ENCODE measurements around the gene KIF11. TPM values are rescaled to one million over a fixed set of nuclear protein-coding genes. Genes with fewer than 3 reads are reported as not detected.
"Not testable (repeated sequence)": the region's sequence is repeated elsewhere in the genome, so short reads cannot be mapped to it uniquely, and the experiment has no call there.

Gene KIF11
- total RNA-seq, 1 experiment from 2014 or later: 39.8 TPM

DNA sequence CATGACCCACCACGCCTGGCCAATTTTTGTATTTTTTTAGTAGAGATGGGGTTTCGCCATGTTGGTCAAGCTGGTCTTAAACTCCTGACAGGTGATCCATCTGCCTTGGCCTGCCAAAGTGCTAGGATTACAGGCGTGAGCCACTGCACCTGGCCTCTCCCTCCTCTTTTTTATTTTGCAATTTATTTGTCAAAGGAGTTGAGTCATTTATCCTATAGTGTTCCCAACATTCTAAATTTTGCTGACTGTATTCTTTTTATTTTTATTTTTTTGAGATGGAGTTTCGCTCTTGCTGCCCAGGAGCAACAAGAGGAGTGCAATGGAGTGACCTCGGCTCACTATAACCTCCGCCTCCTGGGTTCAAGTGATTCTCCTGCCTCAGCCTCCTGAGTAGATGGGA is 10.6 kb upstream of the KIF11 start:
- in situ Hi-C loops (cut with HindIII; ENCODE audit: low sequenced_read_pairs); DNase-seq (ENCODE audit: low spot score): not testable (repeated sequence)

DNA sequence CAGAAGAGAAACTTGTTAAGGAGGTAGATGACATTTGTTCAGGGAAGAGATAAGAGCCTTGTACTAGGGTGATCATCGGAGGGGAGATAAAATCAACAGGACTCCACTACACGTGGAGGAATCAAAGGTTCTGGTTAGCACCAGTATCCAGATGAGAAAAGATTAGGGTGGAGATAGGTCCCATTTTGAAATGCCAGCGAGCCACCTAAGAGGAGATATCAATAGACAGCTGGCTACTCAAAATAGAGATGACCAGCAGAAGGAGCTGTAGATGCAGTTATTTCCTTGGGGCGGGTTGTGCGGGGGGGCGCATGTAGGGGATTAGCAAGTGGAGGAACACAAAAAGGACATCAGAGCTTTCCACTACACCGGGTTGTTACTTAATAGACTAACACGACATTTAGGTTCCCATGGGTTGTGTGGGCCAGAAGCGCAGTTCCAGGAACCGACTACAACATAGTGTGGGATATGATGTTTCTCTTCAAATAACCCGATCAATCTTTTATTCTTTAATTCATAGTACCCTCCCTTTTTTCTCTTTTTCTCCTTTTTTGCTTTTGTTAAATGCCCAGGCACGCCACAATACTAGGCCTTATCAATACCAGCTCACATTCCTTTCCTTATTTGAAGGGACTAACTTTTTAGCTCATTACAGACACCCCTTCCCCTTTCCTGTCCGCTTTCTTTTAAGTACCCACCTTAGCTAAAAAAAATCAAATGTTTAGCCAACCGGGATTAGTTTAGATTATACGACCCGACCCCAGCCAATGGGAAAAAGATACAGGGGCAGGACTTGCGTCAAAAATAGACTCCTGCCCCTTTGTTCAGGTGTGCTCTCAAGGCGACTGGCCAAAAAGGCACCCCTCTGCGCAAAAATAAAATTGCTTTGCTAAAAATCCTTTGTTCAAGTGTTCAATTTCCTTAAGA is 2.0 kb upstream of the KIF11 start:
- peak; percentile 36 for DNase-seq (ENCODE audit: low spot score)
- in situ Hi-C loops (cut with HindIII; ENCODE audit: low sequenced_read_pairs): loop anchor here (10.0 kb wide), 1 partner anchor 54 kb away; no protein-coding TSS in a partner anchor

DNA sequence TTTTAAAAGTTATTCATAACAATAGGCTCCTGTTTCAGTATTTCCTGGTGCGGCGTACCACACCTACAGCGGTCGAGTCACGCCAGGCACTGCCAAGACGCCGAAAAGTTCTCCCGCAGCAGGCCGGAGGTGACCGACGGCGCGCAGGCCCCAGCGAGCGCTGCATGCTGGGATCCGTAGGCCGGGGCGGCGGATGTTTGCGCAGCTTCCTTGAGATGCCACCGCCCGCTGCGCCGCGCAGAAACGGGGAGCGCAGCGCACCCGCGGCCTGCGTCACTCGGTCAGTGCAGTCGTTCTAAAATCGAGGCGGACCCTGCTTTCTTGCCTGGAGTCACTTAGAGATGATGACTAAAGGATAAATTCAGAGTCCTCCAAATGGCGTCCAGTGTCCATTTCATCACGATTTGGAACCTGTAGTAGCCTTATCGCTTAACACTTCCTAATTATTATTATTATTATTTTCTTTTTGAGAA is 1.3 kb upstream of the KIF11 start:
- DNase-seq (ENCODE audit: low spot score): peak; percentile 87
- in situ Hi-C loops (cut with HindIII; ENCODE audit: low sequenced_read_pairs): loop anchor here (10.0 kb wide), 1 partner anchor 53 kb away; no protein-coding TSS in a partner anchor

DNA sequence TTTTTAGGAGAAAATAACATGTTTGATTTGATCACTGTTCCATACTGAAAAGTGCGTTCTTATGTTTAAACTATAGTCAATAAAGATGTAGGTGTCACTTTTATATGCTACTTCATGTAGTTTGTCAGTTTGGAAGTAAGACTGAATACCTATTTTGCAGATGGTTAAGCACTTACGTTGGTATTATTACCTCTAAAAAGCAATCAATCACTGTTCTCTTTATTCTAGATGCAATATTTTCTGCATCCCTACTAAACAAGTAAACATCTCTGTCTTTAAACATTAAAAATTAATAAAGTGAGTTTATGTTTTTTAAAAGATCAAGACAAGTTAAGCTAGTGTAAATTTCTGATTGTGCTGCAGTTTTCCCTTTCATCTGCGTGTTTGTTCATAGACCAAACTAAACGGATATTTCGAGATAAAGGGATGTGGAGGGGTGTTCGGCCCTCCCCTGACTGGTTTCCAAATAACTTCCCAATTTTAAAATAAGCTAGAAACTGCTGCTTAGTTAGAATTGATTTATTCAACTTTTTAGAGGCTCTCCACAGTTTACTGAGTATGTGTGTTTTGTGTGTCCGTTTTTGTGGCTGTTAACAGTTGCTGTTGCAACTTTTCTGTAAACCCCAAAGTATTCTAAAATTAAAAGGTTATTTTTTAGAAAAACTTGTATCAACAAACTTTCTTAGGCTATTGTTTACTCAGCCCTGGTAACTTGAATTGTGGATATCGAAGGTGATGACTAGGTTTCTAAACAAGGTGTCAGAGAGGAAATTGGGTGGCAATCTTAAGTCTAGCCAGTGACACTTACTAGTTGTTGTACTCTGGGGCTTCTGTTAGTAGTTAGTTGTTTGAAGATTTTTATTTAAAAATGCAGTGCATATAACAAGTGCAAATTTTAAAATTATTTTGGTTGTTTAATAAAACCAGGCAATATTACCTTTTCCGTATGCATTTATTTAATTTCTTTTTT is 974 bp downstream of the KIF11 start:
- DNase-seq (ENCODE audit: low spot score): peak; percentile 2
- in situ Hi-C loops (cut with HindIII; ENCODE audit: low sequenced_read_pairs): loop anchor here (10.0 kb wide), 1 partner anchor 51 kb away; no protein-coding TSS in a partner anchor

DNA sequence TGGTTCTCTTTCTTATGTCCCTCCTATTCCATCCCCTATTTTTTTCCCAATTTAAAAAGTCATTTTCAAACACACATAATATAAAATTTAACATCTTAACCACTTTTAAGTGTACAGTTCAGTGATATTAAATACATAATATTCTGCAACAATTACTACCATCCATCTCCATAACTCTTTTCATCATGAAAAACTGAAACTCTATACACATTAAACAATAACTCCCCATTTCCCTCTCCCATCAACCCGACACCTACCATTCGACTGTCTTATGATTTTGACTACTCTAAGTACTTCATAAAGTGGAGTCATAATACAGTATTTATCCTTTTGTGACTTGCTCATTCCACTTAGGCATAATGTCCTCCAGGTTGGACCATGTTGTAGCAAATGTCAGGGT is 2.6 kb downstream of the KIF11 start:
- in situ Hi-C loops (cut with HindIII; ENCODE audit: low sequenced_read_pairs): loop anchor here (10.0 kb wide), 1 partner anchor 49 kb away; no protein-coding TSS in a partner anchor
- DNase-seq (ENCODE audit: low spot score): no peak

DNA sequence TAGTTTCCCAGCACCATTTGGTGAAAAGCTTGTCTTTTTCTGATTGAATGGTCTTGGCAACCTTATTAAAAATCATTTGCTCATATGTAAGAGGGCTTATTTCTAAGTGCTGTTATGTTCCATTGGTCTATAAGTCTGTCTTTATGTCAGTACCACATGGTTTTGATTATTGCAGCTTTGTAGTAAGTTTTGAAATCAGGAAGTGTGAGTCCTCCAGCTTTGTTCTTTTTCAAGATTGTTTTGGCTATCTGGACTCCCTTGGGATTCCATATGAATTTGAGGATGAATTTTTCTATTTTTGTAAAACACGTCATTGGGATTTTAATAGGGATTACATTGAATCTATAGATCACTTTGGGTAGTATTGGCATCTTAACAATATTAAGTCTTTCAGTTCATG is 5.4 kb downstream of the KIF11 start:
- DNase-seq (ENCODE audit: low spot score): no peak
- in situ Hi-C loops (cut with HindIII; ENCODE audit: low sequenced_read_pairs): loop anchor here (10.0 kb wide), 1 partner anchor 46 kb away; no protein-coding TSS in a partner anchor

DNA sequence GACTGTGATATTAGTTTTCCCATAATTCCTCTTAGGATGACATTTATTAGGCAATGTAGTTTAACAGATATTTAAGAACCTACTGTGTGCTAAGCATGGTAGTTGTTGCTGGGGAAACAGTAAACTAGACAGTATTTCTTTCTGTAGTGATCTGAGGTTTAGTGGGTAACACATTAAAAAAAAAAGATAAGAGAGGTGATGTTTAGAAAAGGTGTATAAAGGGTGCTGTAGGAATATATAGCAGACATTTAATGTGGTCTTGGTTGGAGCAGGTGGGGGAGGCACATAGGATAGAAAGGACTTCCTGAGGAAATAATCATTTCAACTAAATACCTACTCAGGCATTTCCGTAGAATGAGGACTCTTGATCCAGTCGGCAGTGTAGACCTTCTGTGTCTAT is 11.9 kb downstream of the KIF11 start:
- in situ Hi-C loops (cut with HindIII; ENCODE audit: low sequenced_read_pairs): no loop called here
- no peak for DNase-seq (ENCODE audit: low spot score)

DNA sequence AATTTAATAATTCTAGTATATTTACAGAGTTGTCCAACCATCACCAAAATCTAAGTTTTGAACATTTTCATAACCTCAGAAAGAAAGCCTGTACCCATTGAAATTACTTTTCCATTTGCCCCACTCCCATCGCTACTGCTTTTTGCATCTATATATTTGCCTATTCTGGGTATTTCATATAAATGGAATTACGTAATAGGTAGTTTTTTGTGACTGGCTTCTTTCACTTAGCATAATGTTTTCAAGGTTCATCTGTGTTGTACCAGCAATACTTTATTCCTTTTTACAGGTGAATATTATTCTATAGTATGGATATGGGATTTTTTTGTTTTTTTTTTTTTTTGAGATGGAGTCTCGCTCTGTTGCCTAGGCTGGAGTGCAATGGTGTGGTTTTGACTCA is 22.6 kb downstream of the KIF11 start:
- in situ Hi-C loops (cut with HindIII; ENCODE audit: low sequenced_read_pairs): no loop called here

DNA sequence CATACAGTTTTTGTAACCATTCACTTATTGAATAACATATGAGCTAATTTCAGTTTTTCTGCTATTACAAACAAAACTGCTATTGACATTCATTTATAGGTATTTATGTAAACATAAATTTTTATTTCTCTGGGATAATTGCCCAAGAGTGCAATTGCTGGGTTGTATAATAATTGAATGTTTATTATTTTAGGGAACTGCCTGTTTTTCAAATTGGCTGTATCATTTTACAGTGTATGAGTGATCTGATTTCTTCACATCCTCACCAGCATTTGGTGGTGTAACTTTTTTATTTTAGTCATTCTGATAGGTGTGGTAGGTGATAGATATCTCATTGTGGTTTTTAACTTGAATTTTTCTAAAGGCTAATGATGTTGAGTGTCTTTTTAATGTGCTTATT is 26.4 kb downstream of the KIF11 start:
- in situ Hi-C loops (cut with HindIII; ENCODE audit: low sequenced_read_pairs): no loop called here
- no peak for DNase-seq (ENCODE audit: low spot score)

More for the DNA sequence above, 22.6 kb downstream of the KIF11 start:
- no peak for DNase-seq (ENCODE audit: low spot score)

DNA sequence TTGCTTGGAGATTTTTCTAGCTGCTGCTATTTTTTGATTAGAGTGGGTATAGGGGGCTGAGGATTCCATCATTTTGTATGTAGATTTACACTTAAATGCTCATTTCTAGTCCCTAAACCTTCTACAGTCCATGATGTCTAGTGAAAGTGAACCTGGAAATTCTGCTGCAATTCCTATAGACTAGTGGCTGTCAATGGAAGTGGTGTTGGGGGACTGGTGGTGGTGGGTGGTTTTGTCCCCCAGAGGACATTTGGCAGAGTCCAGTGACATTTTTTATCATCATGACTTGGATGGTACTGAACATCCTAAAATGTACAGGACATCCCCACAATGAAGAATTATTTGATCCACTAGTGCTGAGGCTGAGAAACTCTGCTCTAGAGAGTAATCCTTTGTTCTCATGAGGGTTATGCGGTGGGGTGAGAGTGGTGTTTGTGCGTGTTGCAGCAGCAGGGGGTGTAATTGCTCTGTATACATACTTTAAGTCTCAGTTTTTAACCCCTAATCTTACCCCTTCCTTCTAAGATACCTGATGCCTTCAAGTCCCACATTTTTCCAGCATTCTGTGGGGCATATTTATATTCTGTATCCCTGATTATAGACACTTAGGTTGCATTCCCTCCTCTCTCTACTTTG is 35.0 kb downstream of the KIF11 start:
- in situ Hi-C loops (cut with HindIII; ENCODE audit: low sequenced_read_pairs): no loop called here
- no peak for DNase-seq (ENCODE audit: low spot score)

DNA sequence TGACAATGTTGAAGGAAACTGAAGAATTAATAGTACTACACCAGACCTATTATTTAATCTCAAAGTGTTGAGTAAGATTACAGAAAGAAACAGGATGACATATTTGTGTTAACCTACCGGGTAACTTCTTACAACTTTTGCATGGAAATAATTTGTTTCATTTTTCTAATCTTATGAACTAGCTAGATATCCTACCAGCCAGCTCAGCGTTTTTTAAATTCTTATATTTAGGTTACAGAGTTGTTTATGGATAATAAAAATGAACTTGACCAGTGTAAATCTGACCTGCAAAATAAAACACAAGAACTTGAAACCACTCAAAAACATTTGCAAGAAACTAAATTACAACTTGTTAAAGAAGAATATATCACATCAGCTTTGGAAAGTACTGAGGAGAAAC is 37.0 kb downstream of the KIF11 start:
- DNase-seq (ENCODE audit: low spot score): no peak
- in situ Hi-C loops (cut with HindIII; ENCODE audit: low sequenced_read_pairs): no loop called here

DNA sequence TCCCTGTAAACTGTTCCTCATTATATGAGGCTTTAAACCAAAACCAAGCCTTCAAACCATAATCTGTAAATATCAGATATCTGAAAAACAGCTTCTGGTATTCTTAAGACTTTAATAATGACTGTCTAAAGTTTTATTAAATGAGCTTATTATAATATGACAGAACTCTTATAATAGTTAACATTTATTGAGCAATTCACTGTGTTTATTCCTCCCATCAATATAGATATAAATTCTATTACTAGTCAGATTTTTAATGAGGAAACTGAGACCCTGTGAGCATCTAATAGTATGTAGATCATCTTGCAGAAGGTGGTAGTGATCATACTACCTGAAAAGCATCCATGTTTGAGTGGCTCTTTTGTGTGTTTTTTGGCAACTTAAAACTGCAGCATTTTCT is 45.1 kb downstream of the KIF11 start:
- DNase-seq (ENCODE audit: low spot score): no peak
- in situ Hi-C loops (cut with HindIII; ENCODE audit: low sequenced_read_pairs): no loop called here

DNA sequence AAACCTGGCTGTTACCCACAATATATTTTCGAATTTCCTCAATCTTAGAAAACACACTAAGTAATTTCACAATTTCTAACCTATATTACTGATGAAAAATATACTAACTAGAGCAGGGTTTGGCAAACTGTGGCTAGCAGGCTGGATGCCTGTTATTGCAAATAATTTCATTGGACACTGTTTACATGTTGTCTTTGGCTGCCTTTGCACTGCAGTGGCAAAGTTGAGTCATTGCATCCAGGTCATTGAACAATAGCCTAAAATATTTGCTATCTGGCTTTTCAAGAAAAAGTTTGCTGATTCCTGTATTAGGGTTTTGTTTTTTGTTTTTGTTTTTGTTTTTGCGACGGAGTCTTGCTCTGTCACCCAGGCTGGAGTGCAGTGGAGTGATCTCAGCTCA is 47.2 kb downstream of the KIF11 start:
- DNase-seq (ENCODE audit: low spot score): no peak
- in situ Hi-C loops (cut with HindIII; ENCODE audit: low sequenced_read_pairs): loop anchor here (10.0 kb wide), 1 partner anchor 45 kb away; the partner anchor contains the start of gene KIF11

DNA sequence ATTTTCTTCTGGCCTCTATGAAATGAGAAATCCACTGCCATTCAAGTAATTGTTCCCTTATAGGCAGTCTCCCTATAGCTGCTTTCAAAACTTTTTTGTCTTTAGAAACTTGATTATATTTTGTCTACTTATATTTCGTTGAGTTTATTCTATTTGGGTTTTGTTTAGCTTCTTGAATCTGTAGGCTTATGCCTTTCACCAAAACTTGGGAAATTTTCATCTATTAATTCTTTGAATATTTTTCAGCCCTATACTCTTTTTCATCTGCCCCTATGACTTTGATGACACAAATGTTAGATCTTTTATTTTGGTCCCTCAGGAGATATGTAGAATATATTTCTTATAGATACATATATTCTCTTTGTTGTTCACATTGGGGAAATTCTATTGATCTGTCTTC is 48.6 kb downstream of the KIF11 start:
- in situ Hi-C loops (cut with HindIII; ENCODE audit: low sequenced_read_pairs): loop anchor here (10.0 kb wide), 1 partner anchor 47 kb away; the partner anchor contains the start of gene KIF11
- no peak for DNase-seq (ENCODE audit: low spot score)

DNA sequence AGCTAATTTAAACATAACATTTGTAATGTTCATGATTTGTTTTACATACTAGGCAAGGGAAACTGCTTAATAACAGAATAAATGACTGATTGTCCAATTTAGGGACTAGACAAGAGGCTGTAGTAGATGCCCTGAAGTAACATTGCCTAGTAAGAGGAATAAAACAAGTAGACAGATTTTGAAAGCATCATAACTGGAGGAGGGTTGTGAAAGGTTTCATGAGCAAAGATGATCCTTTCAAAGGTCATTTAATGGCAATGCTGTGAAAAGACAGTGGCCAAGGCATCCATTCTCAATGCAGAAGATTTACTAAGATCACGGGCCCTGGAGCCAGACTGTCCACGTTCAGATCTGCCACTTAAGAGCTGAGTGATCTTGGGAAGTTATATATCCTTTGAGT is 52.0 kb downstream of the KIF11 start:
- no peak for DNase-seq (ENCODE audit: low spot score)
- in situ Hi-C loops (cut with HindIII; ENCODE audit: low sequenced_read_pairs): loop anchor here (10.0 kb wide), 1 partner anchor 50 kb away; the partner anchor contains the start of gene KIF11

DNA sequence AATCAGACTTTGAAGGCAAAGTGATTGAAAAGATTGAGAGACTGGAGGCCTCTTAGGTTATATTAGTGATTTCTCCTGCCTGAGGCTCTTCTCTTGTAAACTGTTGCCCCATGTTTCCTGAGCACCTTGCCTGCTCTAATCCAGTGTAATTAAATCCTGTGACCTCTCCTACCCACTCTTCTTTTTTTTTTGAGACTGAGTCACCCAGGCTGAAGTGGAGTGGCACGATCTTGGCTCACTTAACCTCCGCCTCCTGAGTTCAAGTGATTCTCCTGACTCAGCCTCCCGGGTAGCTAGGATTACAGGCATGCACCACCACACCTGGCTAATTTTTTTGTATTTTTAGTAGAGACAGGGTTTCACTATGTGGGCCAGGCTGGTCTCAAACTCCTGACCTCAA is 57.9 kb downstream of the KIF11 start:
- DNase-seq (ENCODE audit: low spot score); in situ Hi-C loops (cut with HindIII; ENCODE audit: low sequenced_read_pairs): not testable (repeated sequence)

DNA sequence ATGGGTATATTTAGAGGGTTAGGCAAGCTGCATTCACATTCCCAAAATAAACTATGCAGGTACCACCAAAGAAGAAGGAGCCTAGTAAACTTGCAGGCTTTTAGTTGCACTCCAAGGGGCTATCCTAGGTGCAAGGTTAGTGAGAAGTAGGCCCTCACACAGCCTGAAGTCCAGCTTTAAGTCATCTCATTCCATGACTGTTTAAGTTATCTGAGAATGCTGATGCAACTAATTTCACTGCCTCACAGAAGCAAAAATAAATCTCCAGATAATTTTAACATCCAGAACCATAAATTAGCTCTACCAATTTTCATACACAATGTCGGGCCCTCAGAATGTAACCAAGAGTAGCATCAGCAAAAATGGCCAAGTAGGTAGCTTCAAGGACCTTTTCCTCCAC is 62.5 kb downstream of the KIF11 start:
- in situ Hi-C loops (cut with HindIII; ENCODE audit: low sequenced_read_pairs): no loop called here
- DNase-seq (ENCODE audit: low spot score): no peak

DNA sequence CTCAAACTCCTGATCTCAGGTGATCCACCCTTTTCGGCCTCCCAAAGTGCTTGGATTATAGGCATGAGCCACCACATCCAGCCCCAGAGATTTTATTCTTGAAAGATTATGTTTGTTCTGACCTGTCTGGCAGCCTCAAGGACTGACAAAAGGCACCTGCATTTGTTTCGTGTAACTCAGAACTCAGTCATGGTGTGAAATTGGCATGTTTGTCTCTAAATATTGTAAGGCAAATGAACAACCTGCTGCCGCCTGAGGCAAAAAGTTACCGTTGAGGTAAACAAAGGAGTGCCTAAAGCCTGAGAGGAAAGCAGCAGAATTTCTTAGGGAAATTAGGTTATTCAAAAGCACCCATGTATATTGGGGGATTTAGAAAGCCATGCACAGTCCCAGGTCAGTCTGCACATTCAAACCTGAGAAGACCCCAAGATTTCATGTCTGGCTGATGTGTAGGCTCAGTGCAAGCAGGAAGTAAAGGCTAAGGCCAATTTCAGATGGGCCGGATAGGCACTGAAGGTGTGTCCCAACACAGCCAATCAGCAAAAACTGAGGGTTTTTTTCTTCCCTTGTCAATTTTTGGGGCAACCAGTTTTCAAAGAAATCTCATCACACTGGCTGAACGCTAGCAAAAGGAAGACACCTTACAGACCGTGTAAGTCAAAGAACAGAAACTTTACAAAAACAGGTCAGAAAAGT is 63.5 kb downstream of the KIF11 start:
- DNase-seq (ENCODE audit: low spot score): no peak
- in situ Hi-C loops (cut with HindIII; ENCODE audit: low sequenced_read_pairs): no loop called here

All from G401 (cell line).